SIG-M5 (cell line): ENCODE results near the gene ZNF624.

ENCODE experiments used
- DNase-seq: peaks from one replicate; lab custom pipeline; 2025; lab: John Stamatoyannopoulos, UW

The ZNF624 gene

GRCh38 chr17:16593356-16594102 lies 60.1 kb downstream of the ZNF624 start:
- DNase-seq, result no peak

- DNase-seq, result peak; percentile 1
These were observed 64.3 kb downstream of the ZNF624 start for GRCh38 chr17:16589097-16589969.

- no peak for DNase-seq
These were observed 67.9 kb downstream of the ZNF624 start for GRCh38 chr17:16585796-16586195.

- no peak for DNase-seq
These were observed 69.2 kb downstream of the ZNF624 start for GRCh38 chr17:16584273-16584995.

GRCh38 chr17:16583781-16584180 lies 69.9 kb downstream of the ZNF624 start:
- DNase-seq, result no peak

- DNase-seq, result no peak
These were observed 80.2 kb downstream of the ZNF624 start for GRCh38 chr17:16573466-16573865.
